Breast epithelium (tissue), 4 donors: ENCODE results near the gene MYOD1. TPM values are rescaled to one million over a fixed set of nuclear protein-coding genes. Genes with fewer than 3 reads are reported as not detected.

Source experiments
- DNase-seq, 2 donors: peaks; one replicate each; pipeline ENCODE4 v3.0.0-alpha.2; 2019; ENCODE audit warnings: low spot score in 2 of 2
- H3K27ac ChIP-seq, 2 donors: fragments of 200-600 bp; sonication (generic) in 1 of 2; one replicate each; pipeline ENCODE4 v1.5.1; 2016 to 2019; ENCODE audit warnings: mild to moderate bottlenecking in 1 of 2
- H3K27me3 ChIP-seq, 2 donors: fragments of 200-600 bp; sonication (generic) in 1 of 2; one replicate each; pipeline versions ENCODE4 v1.5.1 to v1.6.0; 2017 to 2019; ENCODE audit warnings: control low read depth in 1 of 2, mild to moderate bottlenecking in 1 of 2
- H3K36me3 ChIP-seq: fragments of 200-600 bp; one replicate; pipeline ENCODE4 v1.5.1; 2019
- H3K4me1 ChIP-seq, 2 donors: fragments of 200-600 bp; sonication (generic); one replicate each; pipeline ENCODE4 v1.5.1; 2016 to 2019; ENCODE audit warnings: control low read depth in 1 of 2
- H3K4me3 ChIP-seq, 3 donors: fragments of 200-600 bp; sonication (generic); 1 replicate in 2 of 3; 2 replicates in 1 of 3; pipeline ENCODE4 v1.5.1; 2016 to 2019; ENCODE audit warnings: mild to moderate bottlenecking in 3 of 3, moderate library complexity in 2 of 3
- H3K9me3 ChIP-seq, 2 donors: fragments of 200-600 bp; sonication (generic) in 1 of 2; one replicate each; pipeline ENCODE4 v1.5.1; 2016 to 2019; ENCODE audit warnings: control low read depth in 1 of 2
- CTCF ChIP-seq, 3 donors: fragments of 450-650 bp; IDR thresholded peaks; one replicate each; pipeline ENCODE4 v1.5.1; 2016 to 2017; ENCODE audit warnings: antibody characterized with exemption in 3 of 3, mild to moderate bottlenecking in 3 of 3, moderate library complexity in 3 of 3
- POLR2A ChIP-seq: fragments of 450-650 bp; IDR thresholded peaks from one replicate; pipeline ENCODE4 v1.6.1; 2016; ENCODE audit warnings: antibody characterized with exemption, mild to moderate bottlenecking, moderate library complexity
- POLR2AphosphoS5 ChIP-seq, 3 donors: sonication (generic); formaldehyde crosslinking; IDR thresholded peaks; one replicate each; pipeline ENCODE4 v1.6.1; 2017; ENCODE audit warnings: antibody characterized with exemption in 3 of 3
- intact Hi-C: fragments of 100-400 bp; cut with DNase I; formaldehyde crosslinking; loops from one replicate; pipeline ENCODE4 v1.15.1; 2023; ENCODE audit warnings: low total_unique reads
- total RNA-seq, 3 donors: library from RNA; depleted of rRNA; stranded (reverse); fragments of >200 nt; gene quantifications; one replicate each; pipeline ENCODE4 v1.1.0, GENCODE V29; 2016

Gene MYOD1
- total RNA-seq, 3 donors from 2014 or later: not detected

GRCh38 chr11:17767914-17768313 lies 48.5 kb downstream of the MYOD1 start:
- H3K36me3 ChIP-seq: no peaks in the 10 kb centered on the region
- TF ChIP-seq CTCF (IDR thresholded peaks at IDR 0.05) (no peak), POLR2A (no peak), POLR2AphosphoS5 (IDR thresholded peaks at IDR 0.05) (no peak)
- no peak overlapping the region for H3K27ac ChIP-seq
- no peak overlapping the region for H3K4me3 ChIP-seq
- no peaks in the 10 kb centered on the region for H3K27me3 ChIP-seq
- no peak for DNase-seq
- H3K9me3 ChIP-seq: no peaks in the 10 kb centered on the region
- intact Hi-C loops: no loop called here
- no peaks in the 10 kb centered on the region for H3K4me1 ChIP-seq

GRCh38 chr11:17768547-17768946 lies 49.2 kb downstream of the MYOD1 start:
- intact Hi-C loops: no loop called here
- no peaks in the 10 kb centered on the region for H3K9me3 ChIP-seq
- H3K4me1 ChIP-seq: no peaks in the 10 kb centered on the region
- DNase-seq: peak in 1 of 2 donors; percentile 27
- H3K36me3 ChIP-seq: no peaks in the 10 kb centered on the region
- no peaks in the 10 kb centered on the region for H3K27me3 ChIP-seq
- TF ChIP-seq CTCF (IDR thresholded peaks at IDR 0.05) (no peak), POLR2A (no peak), POLR2AphosphoS5 (IDR thresholded peaks at IDR 0.05) (no peak)
- no peak overlapping the region for H3K27ac ChIP-seq
- no peak overlapping the region for H3K4me3 ChIP-seq

- Histone ChIP-seq H3K4me3 (no peak overlapping the region), H3K9me3 (no peaks in the 10 kb centered on the region), H3K36me3 (no peaks in the 10 kb centered on the region), H3K4me1 (no peaks in the 10 kb centered on the region), H3K27me3 (no peaks in the 10 kb centered on the region), H3K27ac (no peak overlapping the region)
- DNase-seq: peak in 1 of 2 donors; percentile 27
- intact Hi-C loops: no loop called here
- TF ChIP-seq CTCF (IDR thresholded peaks at IDR 0.05) (no peak), POLR2A (no peak), POLR2AphosphoS5 (IDR thresholded peaks at IDR 0.05) (no peak)
Observed at GRCh38 chr11:17769218-17769617, 49.8 kb downstream of the MYOD1 start.

GRCh38 chr11:17770048-17770652 lies 50.8 kb downstream of the MYOD1 start:
- intact Hi-C loops: no loop called here
- H3K9me3 ChIP-seq: no peaks in the 10 kb centered on the region
- H3K36me3 ChIP-seq: no peaks in the 10 kb centered on the region
- no peak for TF ChIP-seq POLR2A
- no peak for TF ChIP-seq CTCF (IDR thresholded peaks at IDR 0.05)
- no peak for TF ChIP-seq POLR2AphosphoS5 (IDR thresholded peaks at IDR 0.05)
- H3K27ac ChIP-seq: no peak overlapping the region
- H3K4me3 ChIP-seq: no peak overlapping the region
- DNase-seq: peak in 1 of 2 donors; percentile 59
- no peaks in the 10 kb centered on the region for H3K4me1 ChIP-seq
- H3K27me3 ChIP-seq: no peaks in the 10 kb centered on the region

- intact Hi-C loops: no loop called here
- TF ChIP-seq POLR2AphosphoS5 (IDR thresholded peaks at IDR 0.05): no peak
- TF ChIP-seq POLR2A: no peak
- TF ChIP-seq CTCF (IDR thresholded peaks at IDR 0.05): no peak
- H3K36me3 ChIP-seq: no peaks in the 10 kb centered on the region
- DNase-seq: no peak
- H3K4me3 ChIP-seq: no peak overlapping the region
- no peaks in the 10 kb centered on the region for H3K4me1 ChIP-seq
- H3K27ac ChIP-seq: no peak overlapping the region
- H3K27me3 ChIP-seq: no peaks in the 10 kb centered on the region
- no peaks in the 10 kb centered on the region for H3K9me3 ChIP-seq
Observed at GRCh38 chr11:17770917-17771316, 51.5 kb downstream of the MYOD1 start.
